Astrocyte (in vitro differentiated cells and primary cell): ENCODE measurements around the gene RSPH1. TPM values are rescaled to one million over a fixed set of nuclear protein-coding genes. Genes with fewer than 3 reads are reported as not detected.

Experiments
- DNase-seq: peaks from one replicate; pipeline ENCODE4 v3.0.0-alpha.2; 2010; ENCODE audit warnings: low read depth
- FAIRE-seq: peaks from 2 replicates; lab custom pipeline; 2011; peaks lifted over from hg19 to GRCh38; lab: Jason Lieb, UNC
- H2AFZ ChIP-seq: 2 replicates; pipeline ENCODE4 v1.6.0; 2012; ENCODE audit warnings: low read depth, low read length, inconsistent platforms
- H3K27ac ChIP-seq: 2 replicates; pipeline ENCODE4 v1.5.1; 2011; ENCODE audit warnings: low read depth, low read length, inconsistent platforms
- H3K27me3 ChIP-seq: 2 replicates; pipeline ENCODE4 v1.6.0; 2011; ENCODE audit warnings: low read length, inconsistent platforms; ENCODE audit not compliant: insufficient read depth
- H3K36me3 ChIP-seq: 2 replicates; pipeline ENCODE4 v1.5.1; 2011; ENCODE audit warnings: low read length, inconsistent platforms; ENCODE audit not compliant: insufficient read depth
- H3K4me1 ChIP-seq: 2 replicates; pipeline ENCODE4 v1.5.1; 2011; ENCODE audit warnings: low read length, inconsistent platforms; ENCODE audit not compliant: insufficient read depth
- H3K4me2 ChIP-seq: 2 replicates; pipeline ENCODE4 v1.6.0; 2012; ENCODE audit warnings: low read length, inconsistent platforms
- H3K4me3 ChIP-seq: 2 replicates; pipeline ENCODE4 v1.5.1; 2011; ENCODE audit warnings: low read depth, mild to moderate bottlenecking, low read length, inconsistent platforms; ENCODE audit not compliant: insufficient read depth
- H3K79me2 ChIP-seq: 2 replicates; pipeline ENCODE4 v1.6.0; 2012; ENCODE audit warnings: mild to moderate bottlenecking, low read length, inconsistent platforms; ENCODE audit not compliant: insufficient read depth
- H3K9ac ChIP-seq: 2 replicates; pipeline ENCODE4 v1.6.0; 2012; ENCODE audit warnings: mild to moderate bottlenecking, low read length, inconsistent platforms
- H3K9me3 ChIP-seq: 2 replicates; pipeline ENCODE4 v1.5.1; 2012; ENCODE audit warnings: low read depth, mild to moderate bottlenecking, low read length, inconsistent platforms; ENCODE audit not compliant: insufficient read depth
- H4K20me1 ChIP-seq: 2 replicates; pipeline ENCODE4 v1.6.0; 2012; ENCODE audit warnings: low read length, inconsistent platforms; ENCODE audit not compliant: insufficient read depth
- H3K27ac Mint-ChIP-seq: one replicate; pipeline ENCODE4 v1.8.0; 2021; ENCODE audit warnings: mild to moderate bottlenecking, mixed read lengths; ENCODE audit not compliant: unreplicated experiment
- H3K27me3 Mint-ChIP-seq: one replicate; pipeline ENCODE4 v1.8.0; 2021; ENCODE audit warnings: low read depth, mixed read lengths; ENCODE audit not compliant: unreplicated experiment
- H3K36me3 Mint-ChIP-seq: one replicate; pipeline ENCODE4 v1.8.0; 2021; ENCODE audit warnings: low read depth, mixed read lengths; ENCODE audit not compliant: unreplicated experiment
- H3K4me1 Mint-ChIP-seq: one replicate; pipeline ENCODE4 v1.8.0; 2021; ENCODE audit warnings: low read depth, mixed read lengths; ENCODE audit not compliant: unreplicated experiment
- H3K4me3 Mint-ChIP-seq: one replicate; pipeline ENCODE4 v1.8.0; 2021; ENCODE audit warnings: mild to moderate bottlenecking, moderate library complexity, mixed read lengths; ENCODE audit not compliant: unreplicated experiment
- H3K9me3 Mint-ChIP-seq: one replicate; pipeline ENCODE4 v1.8.0; 2021; ENCODE audit warnings: mild to moderate bottlenecking, mixed read lengths; ENCODE audit not compliant: unreplicated experiment
- CTCF ChIP-seq: IDR thresholded peaks from 2 replicates; pipeline ENCODE4 v1.5.1; 2011; ENCODE audit warnings: low read depth, mild to moderate bottlenecking, inconsistent platforms, low read length, moderate library complexity; ENCODE audit not compliant: insufficient read depth
- EZH2 ChIP-seq: IDR thresholded peaks from 2 replicates; pipeline ENCODE4 v1.6.1; 2012; ENCODE audit warnings: mild to moderate bottlenecking, low read length, inconsistent platforms; ENCODE audit not compliant: insufficient read depth
- total RNA-seq: library from RNA; stranded (reverse); gene quantifications from 2 replicates; pipeline ENCODE4 v1.2.1, GENCODE V29; 2021

Gene RSPH1
- total RNA-seq, 1 donor from 2014 or later = 0.43 TPM

- Histone ChIP-seq H3K27ac (no peak overlapping the region), H3K27me3 (no peaks in the 10 kb centered on the region), H2AFZ (no peak overlapping the region), H3K4me3 (no peak overlapping the region), H3K9ac (no peak overlapping the region), H4K20me1 (no peaks in the 10 kb centered on the region), H3K4me1 (no peaks in the 10 kb centered on the region), H3K9me3 (peaks cover 2% of the 10 kb centered on the region), H3K79me2 (no peaks in the 10 kb centered on the region), H3K36me3 (no peaks in the 10 kb centered on the region), H3K4me2 (no peak overlapping the region)
- Mint-ChIP-seq H3K27ac (no peak overlapping the region), H3K27me3 (peaks cover 48% of the 10 kb centered on the region), H3K4me3 (no peak overlapping the region), H3K9me3 (peaks cover 6% of the 10 kb centered on the region), H3K36me3 (no peaks in the 10 kb centered on the region), H3K4me1 (no peaks in the 10 kb centered on the region)
- no peak for DNase-seq
- TF ChIP-seq CTCF (no peak), EZH2 (no peak)
- FAIRE-seq = no peak
Observed at GRCh38 chr21:42439284-42440186, 56.5 kb downstream of the RSPH1 start.

GRCh38 chr21:42438316-42439205, 57.5 kb downstream of the RSPH1 start:
- Histone ChIP-seq H3K27ac (no peak overlapping the region), H3K9me3 (peaks cover 2% of the 10 kb centered on the region), H3K27me3 (no peaks in the 10 kb centered on the region), H3K4me1 (no peaks in the 10 kb centered on the region), H2AFZ (no peak overlapping the region), H3K4me3 (no peak overlapping the region), H3K9ac (no peak overlapping the region), H4K20me1 (no peaks in the 10 kb centered on the region), H3K36me3 (no peaks in the 10 kb centered on the region), H3K79me2 (no peaks in the 10 kb centered on the region), H3K4me2 (no peak overlapping the region)
- Mint-ChIP-seq H3K4me1 (no peaks in the 10 kb centered on the region), H3K27me3 (peaks cover 57% of the 10 kb centered on the region), H3K27ac (no peak overlapping the region), H3K4me3 (no peak overlapping the region), H3K36me3 (no peaks in the 10 kb centered on the region), H3K9me3 (peaks cover 6% of the 10 kb centered on the region)
- no peak for DNase-seq
- no peak for TF ChIP-seq CTCF
- no peak for TF ChIP-seq EZH2
- no peak for FAIRE-seq
